ENCODE results near the gene ZNF280C.
"Not testable (repeated sequence)": the region's sequence is repeated elsewhere in the genome, so short reads cannot be mapped to it uniquely, and the experiment has no call there.

ZNF280C gene

DNA sequence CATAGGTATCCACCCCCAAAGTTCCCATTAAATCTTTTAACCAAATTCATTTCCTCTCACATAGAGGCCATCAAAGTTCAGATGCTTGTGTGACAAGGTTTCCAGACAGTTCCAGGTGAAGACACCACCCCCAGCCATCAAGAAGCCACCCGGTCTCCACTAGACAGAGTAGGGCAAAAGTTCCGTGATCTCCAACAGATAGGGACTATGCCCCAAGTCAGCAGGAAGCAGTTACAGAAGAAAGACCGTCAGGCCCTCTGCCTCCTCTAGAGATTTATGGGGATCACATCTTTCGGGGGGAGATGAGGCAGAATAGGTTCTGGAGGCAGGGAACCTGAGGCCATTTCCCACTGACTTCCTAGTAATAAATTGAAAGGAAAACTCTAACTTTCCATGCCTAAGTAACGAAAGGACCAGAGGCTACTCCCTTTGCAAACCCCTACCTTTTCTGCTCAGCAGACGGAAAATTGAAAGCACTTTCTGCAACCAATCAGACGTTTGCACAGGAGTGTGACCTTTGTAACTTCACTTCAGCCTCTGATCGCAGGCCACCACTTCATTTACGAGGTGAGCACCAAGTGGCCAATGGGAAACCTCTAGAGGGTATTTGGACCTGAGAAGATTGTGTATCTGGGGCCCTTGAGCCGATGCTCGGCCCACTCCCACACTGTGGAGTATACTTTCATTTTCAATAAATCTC is 18.5 kb upstream of the ZNF280C start:
- DNase-seq (ENCODE audit: low read depth) = no peak
- H3K9me3 ChIP-seq (ENCODE audit: control insufficient read depth, low read length) = peaks cover 3% of the 10 kb centered on the region
- H3K9ac ChIP-seq (ENCODE audit: low read length) = no peak overlapping the region
- no peak overlapping the region for H3K4me3 ChIP-seq (ENCODE audit: low read length)
- H3K27me3 ChIP-seq (replicated peaks; ENCODE audit: control insufficient read depth, insufficient read depth, low read length) = peaks cover 15% of the 10 kb centered on the region
- H3K36me3 ChIP-seq (ENCODE audit: control insufficient read depth, insufficient read depth, low read length, severe bottlenecking) = no peaks in the 10 kb centered on the region
- no peaks in the 10 kb centered on the region for H3K4me1 ChIP-seq (ENCODE audit: control insufficient read depth, insufficient read depth, low read length)

DNA sequence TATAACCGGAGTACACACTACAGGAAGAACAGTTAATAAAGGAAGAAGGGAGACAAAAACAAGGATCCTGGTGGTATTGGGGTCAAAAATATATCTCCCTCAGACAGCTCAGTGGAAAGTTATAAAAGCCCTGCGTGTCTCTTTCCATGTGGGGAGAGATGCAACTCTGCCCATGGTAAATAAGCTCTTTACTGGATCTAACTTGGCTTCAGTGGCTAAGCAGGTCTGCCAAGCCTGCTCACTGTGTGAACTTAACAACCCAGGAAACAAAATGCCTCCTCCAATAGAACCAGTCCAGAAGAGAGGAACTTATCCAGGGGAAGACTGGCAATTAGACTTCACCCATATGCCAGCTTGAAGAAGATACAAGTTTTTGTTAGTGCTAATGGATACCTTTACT is 17.0 kb upstream of the ZNF280C start:
- H3K9me3 ChIP-seq (ENCODE audit: control insufficient read depth, low read length) = no peaks in the 10 kb centered on the region
- no peaks in the 10 kb centered on the region for H3K4me1 ChIP-seq (ENCODE audit: control insufficient read depth, insufficient read depth, low read length)
- H3K9ac ChIP-seq (ENCODE audit: low read length) = no peak overlapping the region
- DNase-seq (ENCODE audit: low read depth) = no peak
- H3K36me3 ChIP-seq (ENCODE audit: control insufficient read depth, insufficient read depth, low read length, severe bottlenecking) = no peaks in the 10 kb centered on the region
- no peak overlapping the region for H3K4me3 ChIP-seq (ENCODE audit: low read length)
- peaks cover 19% of the 10 kb centered on the region for H3K27me3 ChIP-seq (replicated peaks; ENCODE audit: control insufficient read depth, insufficient read depth, low read length)

- no peak for DNase-seq (ENCODE audit: low read depth)
- H3K36me3 ChIP-seq (ENCODE audit: control insufficient read depth, insufficient read depth, low read length, severe bottlenecking) = no peaks in the 10 kb centered on the region
- peaks cover 19% of the 10 kb centered on the region for H3K27me3 ChIP-seq (replicated peaks; ENCODE audit: control insufficient read depth, insufficient read depth, low read length)
- no peaks in the 10 kb centered on the region for H3K4me1 ChIP-seq (ENCODE audit: control insufficient read depth, insufficient read depth, low read length)
- no peaks in the 10 kb centered on the region for H3K9me3 ChIP-seq (ENCODE audit: control insufficient read depth, low read length)
- H3K9ac ChIP-seq (ENCODE audit: low read length) = no peak overlapping the region
- no peak overlapping the region for H3K4me3 ChIP-seq (ENCODE audit: low read length)
These were observed 16.4 kb upstream of the ZNF280C start for GRCh38 chrX:130285069-130285620.

DNA sequence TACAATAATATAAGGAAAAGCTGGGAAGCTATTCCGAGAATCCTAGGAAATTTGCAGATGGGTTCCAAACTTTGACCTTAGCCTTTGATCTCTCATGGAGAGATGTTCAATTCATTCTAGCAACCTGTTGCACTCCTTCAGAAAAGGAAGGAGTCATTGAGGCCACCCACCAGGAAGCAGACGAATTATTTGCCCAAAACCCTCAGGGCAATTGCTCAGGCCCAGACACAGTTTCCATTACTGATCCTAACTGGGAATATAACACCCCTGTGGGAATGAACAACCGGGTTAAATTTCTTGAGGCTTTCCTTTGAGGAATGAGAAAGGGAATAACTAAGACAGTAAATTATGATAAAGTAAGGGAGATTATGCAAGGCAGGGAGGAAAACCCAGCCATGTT is 13.5 kb upstream of the ZNF280C start:
- Histone ChIP-seq H3K9me3 (ENCODE audit: control insufficient read depth, low read length) (no peaks in the 10 kb centered on the region), H3K4me1 (ENCODE audit: control insufficient read depth, insufficient read depth, low read length) (no peaks in the 10 kb centered on the region), H3K27me3 (replicated peaks; ENCODE audit: control insufficient read depth, insufficient read depth, low read length) (peaks cover 6% of the 10 kb centered on the region), H3K4me3 (ENCODE audit: low read length) (no peak overlapping the region), H3K9ac (ENCODE audit: low read length) (no peak overlapping the region), H3K36me3 (ENCODE audit: control insufficient read depth, insufficient read depth, low read length, severe bottlenecking) (no peaks in the 10 kb centered on the region)
- DNase-seq (ENCODE audit: low read depth) = no peak

DNA sequence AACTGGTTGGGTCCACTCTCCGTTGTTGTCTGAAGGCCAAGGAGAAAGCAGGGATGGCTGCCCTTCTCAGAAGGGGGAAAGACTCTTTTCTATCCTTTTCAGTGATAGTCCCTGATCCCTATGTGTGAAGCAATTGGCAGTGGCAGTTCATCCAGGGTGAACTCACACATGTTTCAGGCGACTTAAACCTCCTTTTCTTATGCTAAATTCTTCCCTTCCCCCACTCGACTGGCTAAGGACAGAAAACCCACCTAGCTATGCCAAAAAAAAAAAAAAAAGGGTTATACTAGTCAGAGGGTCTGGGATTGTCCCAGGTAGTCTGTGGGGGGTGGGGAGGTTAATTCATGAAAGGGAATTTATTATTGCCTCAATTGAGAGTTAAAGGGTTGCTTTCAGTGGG is 12.2 kb upstream of the ZNF280C start:
- H3K36me3 ChIP-seq (ENCODE audit: control insufficient read depth, insufficient read depth, low read length, severe bottlenecking) = no peaks in the 10 kb centered on the region
- H3K4me3 ChIP-seq (ENCODE audit: low read length) = no peak overlapping the region
- peaks cover 4% of the 10 kb centered on the region for H3K27me3 ChIP-seq (replicated peaks; ENCODE audit: control insufficient read depth, insufficient read depth, low read length)
- no peaks in the 10 kb centered on the region for H3K9me3 ChIP-seq (ENCODE audit: control insufficient read depth, low read length)
- no peak overlapping the region for H3K9ac ChIP-seq (ENCODE audit: low read length)
- no peaks in the 10 kb centered on the region for H3K4me1 ChIP-seq (ENCODE audit: control insufficient read depth, insufficient read depth, low read length)
- DNase-seq (ENCODE audit: low read depth) = no peak

DNA sequence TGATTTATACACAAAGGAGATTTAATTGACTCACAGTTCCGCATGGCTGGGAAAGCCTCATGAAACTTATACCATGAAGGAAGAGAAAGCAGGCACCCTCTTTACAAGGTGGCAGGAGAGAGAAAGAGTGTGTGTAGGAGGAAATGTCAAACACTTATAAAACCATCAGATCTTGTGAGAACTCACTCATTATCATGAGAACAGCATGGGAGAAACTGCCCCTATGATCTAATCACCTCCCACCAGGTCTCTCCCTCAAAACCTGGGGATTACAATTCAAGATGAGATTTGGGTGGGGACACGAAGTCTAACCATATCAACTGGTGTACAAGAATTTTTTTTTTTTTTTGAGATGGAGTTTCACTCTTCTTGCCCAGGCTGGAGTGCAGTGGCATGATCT is 3.6 kb upstream of the ZNF280C start:
- H3K27me3 ChIP-seq (replicated peaks; ENCODE audit: control insufficient read depth, insufficient read depth, low read length); DNase-seq (ENCODE audit: low read depth); H3K4me1 ChIP-seq (ENCODE audit: control insufficient read depth, insufficient read depth, low read length); H3K36me3 ChIP-seq (ENCODE audit: control insufficient read depth, insufficient read depth, low read length, severe bottlenecking); H3K4me3 ChIP-seq (ENCODE audit: low read length); H3K9me3 ChIP-seq (ENCODE audit: control insufficient read depth, low read length); H3K9ac ChIP-seq (ENCODE audit: low read length): not testable (repeated sequence)

DNA sequence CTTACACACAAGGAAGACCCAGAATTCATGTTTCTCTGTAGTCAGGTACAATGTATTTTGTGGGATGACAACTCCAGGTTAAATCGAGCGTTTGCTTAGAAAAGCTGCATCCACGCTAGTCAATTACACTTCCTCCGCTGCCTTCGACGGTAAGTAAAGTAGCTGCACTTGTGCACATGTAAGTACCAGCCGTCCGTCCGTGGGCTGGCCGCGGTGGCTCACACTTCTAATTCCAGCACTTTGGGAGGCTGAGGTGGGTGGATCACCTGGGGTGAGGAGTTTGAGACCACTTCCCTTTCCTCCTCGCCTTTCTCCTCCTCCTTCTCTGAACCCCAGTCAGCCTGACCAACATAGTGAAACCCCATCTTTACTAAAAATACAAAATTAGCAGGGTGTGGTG is 692 bp upstream of the ZNF280C start:
- not testable (repeated sequence) for H3K9ac ChIP-seq (ENCODE audit: low read length); H3K36me3 ChIP-seq (ENCODE audit: control insufficient read depth, insufficient read depth, low read length, severe bottlenecking); H3K4me1 ChIP-seq (ENCODE audit: control insufficient read depth, insufficient read depth, low read length); H3K27me3 ChIP-seq (replicated peaks; ENCODE audit: control insufficient read depth, insufficient read depth, low read length); DNase-seq (ENCODE audit: low read depth); H3K9me3 ChIP-seq (ENCODE audit: control insufficient read depth, low read length); H3K4me3 ChIP-seq (ENCODE audit: low read length)

- Histone ChIP-seq H3K36me3 (ENCODE audit: control insufficient read depth, insufficient read depth, low read length, severe bottlenecking) (no peaks in the 10 kb centered on the region), H3K27me3 (replicated peaks; ENCODE audit: control insufficient read depth, insufficient read depth, low read length) (no peaks in the 10 kb centered on the region), H3K4me1 (ENCODE audit: control insufficient read depth, insufficient read depth, low read length) (peaks cover 4% of the 10 kb centered on the region), H3K9me3 (ENCODE audit: control insufficient read depth, low read length) (no peaks in the 10 kb centered on the region), H3K4me3 (ENCODE audit: low read length) (peak overlapping the region; percentile 89), H3K9ac (ENCODE audit: low read length) (peak overlapping the region; percentile 88)
- peak; percentile 22 for DNase-seq (ENCODE audit: low read depth)
These were observed 697 bp downstream of the ZNF280C start for GRCh38 chrX:130267956-130268448.

DNA sequence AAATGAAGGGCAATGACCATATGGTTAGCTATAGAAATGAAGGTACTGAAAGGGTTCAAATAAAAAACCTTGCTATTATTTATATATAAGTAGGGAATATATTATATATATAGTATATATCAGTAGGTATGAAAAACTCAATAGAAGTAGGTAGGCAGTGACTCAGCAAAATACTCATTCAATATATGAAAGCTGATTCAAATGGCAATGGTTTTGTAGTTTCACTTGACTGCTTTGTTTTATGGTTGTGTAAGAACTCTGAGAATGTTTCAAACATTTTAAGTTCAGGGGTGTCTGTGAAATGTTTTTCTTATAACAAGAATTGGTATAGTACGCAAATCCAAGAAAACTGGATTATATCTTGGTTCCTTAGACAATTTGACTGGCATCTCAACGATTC is 4.1 kb downstream of the ZNF280C start:
- peak; percentile 51 for DNase-seq (ENCODE audit: low read depth)
- H3K9me3 ChIP-seq (ENCODE audit: control insufficient read depth, low read length) = no peaks in the 10 kb centered on the region
- H3K36me3 ChIP-seq (ENCODE audit: control insufficient read depth, insufficient read depth, low read length, severe bottlenecking) = no peaks in the 10 kb centered on the region
- no peak overlapping the region for H3K9ac ChIP-seq (ENCODE audit: low read length)
- H3K4me1 ChIP-seq (ENCODE audit: control insufficient read depth, insufficient read depth, low read length) = peaks cover 8% of the 10 kb centered on the region
- no peaks in the 10 kb centered on the region for H3K27me3 ChIP-seq (replicated peaks; ENCODE audit: control insufficient read depth, insufficient read depth, low read length)
- no peak overlapping the region for H3K4me3 ChIP-seq (ENCODE audit: low read length)

GRCh38 chrX:130263016-130263415 is 5.7 kb downstream of the ZNF280C start:
- peak; percentile 45 for DNase-seq (ENCODE audit: low read depth)
- H3K9me3 ChIP-seq (ENCODE audit: control insufficient read depth, low read length) = no peaks in the 10 kb centered on the region
- peaks cover 8% of the 10 kb centered on the region for H3K4me1 ChIP-seq (ENCODE audit: control insufficient read depth, insufficient read depth, low read length)

DNA sequence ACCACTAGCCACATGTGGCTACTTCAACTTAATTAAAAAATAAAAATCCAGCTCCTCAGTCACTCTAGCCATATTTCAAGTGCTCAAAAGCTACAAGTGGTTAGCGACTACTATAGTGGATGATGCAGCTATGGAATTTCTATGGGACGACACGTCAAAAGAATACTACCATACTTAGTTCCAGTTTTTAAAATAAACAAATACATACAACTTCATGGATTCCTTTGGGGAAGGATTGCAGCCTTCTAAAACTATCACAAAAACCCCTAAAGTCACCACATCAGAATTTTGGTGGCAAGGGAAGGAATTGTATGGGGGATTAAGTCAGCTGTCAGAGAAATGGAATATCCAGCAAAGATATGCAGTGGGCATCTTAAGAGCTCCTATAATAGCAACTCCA is 6.5 kb downstream of the ZNF280C start:
- Histone ChIP-seq H3K9ac (ENCODE audit: low read length) (no peak overlapping the region), H3K4me3 (ENCODE audit: low read length) (no peak overlapping the region), H3K27me3 (replicated peaks; ENCODE audit: control insufficient read depth, insufficient read depth, low read length) (no peaks in the 10 kb centered on the region), H3K4me1 (ENCODE audit: control insufficient read depth, insufficient read depth, low read length) (peaks cover 8% of the 10 kb centered on the region), H3K36me3 (ENCODE audit: control insufficient read depth, insufficient read depth, low read length, severe bottlenecking) (peaks cover 5% of the 10 kb centered on the region), H3K9me3 (ENCODE audit: control insufficient read depth, low read length) (no peaks in the 10 kb centered on the region)
- DNase-seq (ENCODE audit: low read depth) = no peak

More at GRCh38 chrX:130263016-130263415, 5.7 kb downstream of the ZNF280C start:
- H3K9ac ChIP-seq (ENCODE audit: low read length) = no peak overlapping the region
- no peak overlapping the region for H3K4me3 ChIP-seq (ENCODE audit: low read length)
- peaks cover 5% of the 10 kb centered on the region for H3K36me3 ChIP-seq (ENCODE audit: control insufficient read depth, insufficient read depth, low read length, severe bottlenecking)
- no peaks in the 10 kb centered on the region for H3K27me3 ChIP-seq (replicated peaks; ENCODE audit: control insufficient read depth, insufficient read depth, low read length)

Measured in adipocyte (in vitro differentiated cells).